Breast epithelium (tissue), 4 donors: ENCODE data around the gene ASIC4. TPM values are rescaled to one million over a fixed set of nuclear protein-coding genes. Genes with fewer than 3 reads are reported as not detected.

Experiments used
- DNase-seq, 2 donors: peaks; one replicate each; pipeline ENCODE4 v3.0.0-alpha.2; 2019; ENCODE audit warnings: low spot score in 2 of 2
- H3K27ac ChIP-seq, 2 donors: fragments of 200-600 bp; sonication (generic) in 1 of 2; one replicate each; pipeline ENCODE4 v1.5.1; 2016 to 2019; ENCODE audit warnings: mild to moderate bottlenecking in 1 of 2
- H3K27me3 ChIP-seq, 2 donors: fragments of 200-600 bp; sonication (generic) in 1 of 2; one replicate each; pipeline versions ENCODE4 v1.5.1 to v1.6.0; 2017 to 2019; ENCODE audit warnings: control low read depth in 1 of 2, mild to moderate bottlenecking in 1 of 2
- H3K36me3 ChIP-seq: fragments of 200-600 bp; one replicate; pipeline ENCODE4 v1.5.1; 2019
- H3K4me1 ChIP-seq, 2 donors: fragments of 200-600 bp; sonication (generic); one replicate each; pipeline ENCODE4 v1.5.1; 2016 to 2019; ENCODE audit warnings: control low read depth in 1 of 2
- H3K4me3 ChIP-seq, 3 donors: fragments of 200-600 bp; sonication (generic); 1 replicate in 2 of 3; 2 replicates in 1 of 3; pipeline ENCODE4 v1.5.1; 2016 to 2019; ENCODE audit warnings: mild to moderate bottlenecking in 3 of 3, moderate library complexity in 2 of 3
- H3K9me3 ChIP-seq, 2 donors: fragments of 200-600 bp; sonication (generic) in 1 of 2; one replicate each; pipeline ENCODE4 v1.5.1; 2016 to 2019; ENCODE audit warnings: control low read depth in 1 of 2
- POLR2A ChIP-seq: fragments of 450-650 bp; IDR thresholded peaks from one replicate; pipeline ENCODE4 v1.6.1; 2016; ENCODE audit warnings: antibody characterized with exemption, mild to moderate bottlenecking, moderate library complexity
- POLR2AphosphoS5 ChIP-seq, 3 donors: sonication (generic); formaldehyde crosslinking; IDR thresholded peaks; one replicate each; pipeline ENCODE4 v1.6.1; 2017; ENCODE audit warnings: antibody characterized with exemption in 3 of 3
- intact Hi-C: fragments of 100-400 bp; cut with DNase I; formaldehyde crosslinking; loops from one replicate; pipeline ENCODE4 v1.15.1; 2023; ENCODE audit warnings: low total_unique reads
- total RNA-seq, 3 donors: library from RNA; depleted of rRNA; stranded (reverse); fragments of >200 nt; gene quantifications; one replicate each; pipeline ENCODE4 v1.1.0, GENCODE V29; 2016
- TF ChIP-seq, protein P1 (sequence below), 3 donors: fragments of 450-650 bp; IDR thresholded peaks; one replicate each; pipeline ENCODE4 v1.5.1; 2016 to 2017; ENCODE audit warnings: antibody characterized with exemption in 3 of 3, mild to moderate bottlenecking in 3 of 3, moderate library complexity in 3 of 3

The ASIC4 gene
- total RNA-seq, 3 donors from 2014 or later, result 0.44 TPM; not detected in 2

DNA sequence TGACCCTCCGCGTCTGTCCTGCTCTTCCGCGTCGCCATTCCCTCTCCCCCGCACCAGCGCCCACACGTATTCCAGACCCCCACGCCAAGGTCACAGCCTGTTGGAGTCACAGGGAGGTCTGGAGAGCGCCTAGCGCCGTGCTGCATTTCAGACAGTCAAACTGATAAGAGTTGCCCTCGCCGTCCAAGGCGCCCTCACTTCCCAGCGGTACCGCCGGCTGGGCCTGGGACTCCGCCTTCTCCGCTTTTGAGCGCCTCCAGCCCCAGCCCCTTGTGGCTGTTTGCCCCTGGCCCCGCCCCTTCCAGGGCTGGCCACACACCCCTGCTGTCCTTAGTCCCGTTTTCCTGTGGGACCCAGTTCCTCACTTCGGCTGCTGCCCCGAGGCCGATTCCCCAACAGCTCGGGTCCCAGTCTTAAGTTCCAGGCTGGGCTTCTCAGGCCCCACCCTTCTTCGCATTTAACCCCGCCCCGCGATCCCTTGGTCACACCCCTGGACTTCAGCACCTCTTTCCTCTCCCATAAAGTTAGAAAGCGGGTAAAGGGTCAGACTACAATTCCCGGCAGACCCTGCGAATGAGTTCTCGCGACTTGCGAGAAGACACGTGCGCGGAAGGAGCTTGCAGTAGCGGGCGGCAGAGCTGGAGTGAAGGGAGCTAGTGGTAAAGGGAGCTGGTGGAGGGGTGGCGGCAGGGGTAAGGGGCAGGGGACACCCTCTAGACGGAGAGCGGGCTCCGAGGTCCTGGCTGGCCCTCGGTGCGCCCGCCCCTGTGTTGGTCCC, 15.8 kb upstream of the ASIC4 start, which contains the start of gene GMPPA:
TSS of gene GMPPA (plus strand) at position 612 of the 778 bp plus-strand sequence. CDS start 1,085 bp downstream, outside the sequence.
- peak; percentile 93 to 97 for DNase-seq
- intact Hi-C loops, result no loop called here
- Histone ChIP-seq H3K36me3 (no peaks in the 10 kb centered on the region), H3K27ac (peak within 1 kb of the TSS; percentile 87 to 93), H3K9me3 (no peaks in the 10 kb centered on the region), H3K27me3 (no peaks in the 10 kb centered on the region), H3K4me1 (peaks cover 0 to 6% of the 10 kb centered on the region in 2 donors), H3K4me3 (peak within 1 kb of the TSS; percentile 58 to 73 (median 64))
- TF ChIP-seq POLR2A (peak; percentile 73), POLR2AphosphoS5 (IDR thresholded peaks at IDR 0.05) (peak; percentile 78 to 97 (median 96))
- TF ChIP-seq, protein P1, sequence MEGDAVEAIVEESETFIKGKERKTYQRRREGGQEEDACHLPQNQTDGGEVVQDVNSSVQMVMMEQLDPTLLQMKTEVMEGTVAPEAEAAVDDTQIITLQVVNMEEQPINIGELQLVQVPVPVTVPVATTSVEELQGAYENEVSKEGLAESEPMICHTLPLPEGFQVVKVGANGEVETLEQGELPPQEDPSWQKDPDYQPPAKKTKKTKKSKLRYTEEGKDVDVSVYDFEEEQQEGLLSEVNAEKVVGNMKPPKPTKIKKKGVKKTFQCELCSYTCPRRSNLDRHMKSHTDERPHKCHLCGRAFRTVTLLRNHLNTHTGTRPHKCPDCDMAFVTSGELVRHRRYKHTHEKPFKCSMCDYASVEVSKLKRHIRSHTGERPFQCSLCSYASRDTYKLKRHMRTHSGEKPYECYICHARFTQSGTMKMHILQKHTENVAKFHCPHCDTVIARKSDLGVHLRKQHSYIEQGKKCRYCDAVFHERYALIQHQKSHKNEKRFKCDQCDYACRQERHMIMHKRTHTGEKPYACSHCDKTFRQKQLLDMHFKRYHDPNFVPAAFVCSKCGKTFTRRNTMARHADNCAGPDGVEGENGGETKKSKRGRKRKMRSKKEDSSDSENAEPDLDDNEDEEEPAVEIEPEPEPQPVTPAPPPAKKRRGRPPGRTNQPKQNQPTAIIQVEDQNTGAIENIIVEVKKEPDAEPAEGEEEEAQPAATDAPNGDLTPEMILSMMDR (IDR thresholded peaks at IDR 0.05), result no peak

DNA sequence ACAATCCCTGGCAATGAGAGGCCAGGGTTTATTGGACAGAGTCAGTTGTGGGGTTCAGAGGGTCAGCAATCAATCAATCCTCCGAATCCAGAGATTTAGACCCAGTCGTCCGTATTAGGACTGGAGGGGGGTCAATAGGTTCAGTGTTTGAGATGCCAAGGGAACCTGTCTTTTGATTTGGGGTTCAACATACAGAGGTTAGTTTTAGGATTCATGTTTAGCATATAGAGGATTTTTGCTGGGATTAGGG, 15.3 kb upstream of the ASIC4 start:
- Histone ChIP-seq H3K27ac (peak overlapping the region; percentile 87 to 93), H3K4me1 (peaks cover 0 to 6% of the 10 kb centered on the region in 2 donors)
- intact Hi-C loops, result no loop called here

DNA sequence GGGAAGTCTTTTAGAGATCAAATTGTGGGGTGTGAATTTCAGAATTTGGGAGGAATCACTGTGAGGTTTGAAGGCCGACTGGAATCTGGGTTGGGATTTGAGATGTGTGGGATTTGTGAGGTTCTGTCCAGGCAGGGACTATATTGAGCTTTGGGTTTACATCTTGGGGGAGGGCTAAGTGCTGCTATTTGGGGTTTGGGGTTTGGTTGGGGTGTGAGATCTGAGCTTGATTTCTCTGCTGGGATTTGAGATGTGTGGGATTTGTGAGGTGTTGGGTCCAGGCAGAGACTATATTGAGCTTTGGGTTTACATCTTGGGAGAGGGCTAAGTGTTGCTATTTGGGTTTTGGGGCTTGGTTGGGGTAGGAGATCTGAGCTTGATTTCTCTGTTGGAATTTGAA, 14.7 kb upstream of the ASIC4 start:
- intact Hi-C loops, result no loop called here
- Histone ChIP-seq H3K27ac (no peak overlapping the region), H3K4me1 (peaks cover 0 to 6% of the 10 kb centered on the region in 2 donors), H3K4me3 (peak overlapping the region; percentile 58 to 73 (median 64)), H3K27me3 (no peaks in the 10 kb centered on the region), H3K9me3 (no peaks in the 10 kb centered on the region), H3K36me3 (peaks cover 4% of the 10 kb centered on the region)
- no peak for DNase-seq
- TF ChIP-seq POLR2AphosphoS5 (IDR thresholded peaks at IDR 0.05), result no peak
- TF ChIP-seq POLR2A, result no peak
- TF ChIP-seq, protein P1 (IDR thresholded peaks at IDR 0.05), result no peak

More for the DNA sequence above, 15.3 kb upstream of the ASIC4 start:
- Histone ChIP-seq H3K4me3 (peak overlapping the region; percentile 58 to 73 (median 64)), H3K27me3 (no peaks in the 10 kb centered on the region), H3K36me3 (no peaks in the 10 kb centered on the region), H3K9me3 (no peaks in the 10 kb centered on the region)
- TF ChIP-seq, protein P1 (IDR thresholded peaks at IDR 0.05), result no peak
- TF ChIP-seq POLR2A, result no peak
- TF ChIP-seq POLR2AphosphoS5 (IDR thresholded peaks at IDR 0.05), result no peak
- DNase-seq, result no peak

DNA sequence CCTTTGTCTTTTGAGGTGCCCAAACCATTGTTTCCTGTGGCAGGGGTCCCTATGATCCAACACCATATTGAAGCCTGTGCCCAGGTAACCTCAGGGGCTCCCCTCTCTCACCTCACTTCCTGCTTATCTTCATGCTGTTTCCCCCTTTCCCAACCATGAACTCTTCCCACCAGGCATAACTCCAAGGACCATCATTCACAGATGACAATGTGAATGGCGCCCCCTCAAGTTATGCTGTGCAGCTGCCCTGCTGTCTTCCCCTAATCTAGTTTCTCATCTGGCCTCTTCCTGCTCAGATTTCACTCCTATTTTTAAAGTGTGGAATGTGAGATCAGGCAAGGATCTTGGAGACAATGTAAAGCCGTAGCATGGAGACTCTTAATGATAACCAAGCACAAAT, 14.1 kb upstream of the ASIC4 start:
- TF ChIP-seq, protein P1 (IDR thresholded peaks at IDR 0.05), result no peak
- TF ChIP-seq POLR2AphosphoS5 (IDR thresholded peaks at IDR 0.05), result no peak
- no peak for TF ChIP-seq POLR2A
- H3K4me1 ChIP-seq, result peaks cover 0 to 6% of the 10 kb centered on the region in 2 donors

DNA sequence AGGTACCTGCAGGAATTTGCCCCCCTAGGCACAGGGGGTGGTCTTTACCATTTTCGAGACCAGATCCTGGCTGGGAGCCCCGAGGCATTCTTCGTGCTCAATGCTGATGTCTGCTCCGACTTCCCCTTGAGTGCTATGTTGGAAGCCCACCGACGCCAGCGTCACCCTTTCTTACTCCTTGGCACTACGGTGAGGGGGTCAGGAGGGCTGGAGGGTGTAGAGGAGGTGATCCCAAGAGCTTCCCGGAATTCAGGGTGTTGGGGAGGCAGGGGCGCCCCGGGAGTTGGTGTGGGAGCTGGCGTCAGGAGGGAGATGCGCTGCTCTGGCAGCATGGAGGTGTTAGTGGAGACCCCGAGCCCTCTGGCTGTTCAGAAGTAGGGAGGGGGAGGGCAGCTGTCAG, 12.4 kb upstream of the ASIC4 start:
- DNase-seq, result no peak
- Histone ChIP-seq H3K36me3 (peaks cover 20% of the 10 kb centered on the region), H3K27ac (no peak overlapping the region), H3K4me3 (no peak overlapping the region), H3K27me3 (no peaks in the 10 kb centered on the region), H3K4me1 (peaks cover 0 to 6% of the 10 kb centered on the region in 2 donors), H3K9me3 (no peaks in the 10 kb centered on the region)
- no peak for TF ChIP-seq POLR2AphosphoS5 (IDR thresholded peaks at IDR 0.05)
- TF ChIP-seq, protein P1 (IDR thresholded peaks at IDR 0.05), result no peak
- no peak for TF ChIP-seq POLR2A
- intact Hi-C loops, result no loop called here

More for the DNA sequence above, 14.1 kb upstream of the ASIC4 start:
- Histone ChIP-seq H3K4me3 (no peak overlapping the region), H3K27me3 (no peaks in the 10 kb centered on the region), H3K27ac (no peak overlapping the region), H3K36me3 (peaks cover 5% of the 10 kb centered on the region), H3K9me3 (no peaks in the 10 kb centered on the region)
- no peak for DNase-seq
- intact Hi-C loops, result no loop called here
